Measurements from ENCODE around the gene GFRA4. TPM values are rescaled to one million over a fixed set of nuclear protein-coding genes. Genes with fewer than 3 reads are reported as not detected.
"Not testable (repeated sequence)": the region's sequence is repeated elsewhere in the genome, so short reads cannot be mapped to it uniquely, and the experiment has no call there.

Gene GFRA4
- total RNA-seq, 1 donor from 2014 or later, result not detected

DNA sequence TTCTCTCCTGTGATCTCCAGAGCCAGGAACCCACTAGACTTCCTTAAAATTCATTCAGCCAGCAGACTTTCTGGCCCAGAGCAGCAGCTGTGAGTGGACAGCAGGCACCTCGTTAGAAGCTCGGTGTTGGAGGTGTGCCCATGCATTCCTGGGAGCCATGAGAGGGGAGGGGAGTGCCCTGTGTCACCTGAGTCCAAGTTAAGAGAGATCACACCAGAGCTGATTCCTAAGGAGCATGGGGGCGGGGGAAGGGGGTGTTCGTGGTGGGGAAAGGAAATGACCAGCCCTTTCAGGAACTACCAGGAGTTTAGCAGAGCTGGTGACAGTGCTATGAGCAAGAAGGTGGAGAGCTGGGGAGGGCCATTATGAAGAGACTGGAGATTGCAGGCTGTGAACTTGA, 46.9 kb downstream of the GFRA4 start:
- peak; percentile 61 for DNase-seq (ENCODE audit: low read depth)

DNA sequence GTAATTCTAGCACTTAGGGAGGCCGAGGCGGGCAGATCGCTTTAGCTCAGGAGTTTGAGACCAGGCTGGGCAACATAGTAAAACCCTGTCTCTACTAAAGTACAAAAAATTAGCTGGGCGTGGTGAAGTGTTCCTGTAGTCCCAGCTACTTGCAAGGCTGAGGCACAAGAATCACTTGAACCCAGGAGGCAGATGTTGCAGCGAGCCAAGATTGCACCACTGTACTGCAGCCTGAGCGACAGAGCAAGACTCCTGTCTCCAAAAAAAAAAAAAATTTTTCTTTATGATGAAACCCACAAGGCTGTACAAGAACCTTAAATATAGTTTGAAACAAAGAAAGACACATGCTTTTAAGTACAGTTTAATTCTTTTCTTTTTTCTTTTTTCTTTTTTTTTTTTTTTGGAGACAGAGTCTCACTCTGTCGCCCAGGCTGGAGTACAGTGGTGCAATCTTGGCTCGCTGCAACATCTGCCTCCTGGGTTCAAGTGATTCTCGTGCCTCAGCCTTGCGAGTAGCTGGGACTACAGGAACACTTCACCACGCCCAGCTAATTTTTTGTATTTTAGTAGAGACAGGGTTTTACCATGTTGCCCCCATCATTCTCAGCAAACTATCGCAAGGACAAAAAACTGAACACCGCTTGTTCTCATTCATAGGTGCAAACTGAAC, 47.9 kb downstream of the GFRA4 start:
- DNase-seq (ENCODE audit: low read depth), result not testable (repeated sequence)

DNA sequence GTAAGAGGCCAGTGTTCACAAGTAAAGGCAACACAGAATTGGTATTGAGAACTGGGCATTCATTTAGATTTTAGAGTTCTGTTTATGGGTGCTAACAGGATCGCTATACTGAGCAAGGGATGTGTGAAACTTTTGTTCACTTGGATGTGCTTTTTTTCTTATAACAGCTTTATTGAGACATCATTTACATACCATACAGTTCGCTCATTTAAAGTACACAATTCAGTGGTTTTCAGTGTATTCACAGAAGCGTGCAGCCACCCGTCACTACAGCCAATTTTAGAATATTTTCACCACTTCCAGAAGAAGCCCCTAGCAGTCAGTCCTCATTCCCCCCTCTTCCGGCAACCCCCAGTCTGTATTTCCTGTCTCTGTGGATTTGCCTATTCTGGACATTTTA, 48.7 kb downstream of the GFRA4 start:
- DNase-seq (ENCODE audit: low read depth), result no peak

DNA sequence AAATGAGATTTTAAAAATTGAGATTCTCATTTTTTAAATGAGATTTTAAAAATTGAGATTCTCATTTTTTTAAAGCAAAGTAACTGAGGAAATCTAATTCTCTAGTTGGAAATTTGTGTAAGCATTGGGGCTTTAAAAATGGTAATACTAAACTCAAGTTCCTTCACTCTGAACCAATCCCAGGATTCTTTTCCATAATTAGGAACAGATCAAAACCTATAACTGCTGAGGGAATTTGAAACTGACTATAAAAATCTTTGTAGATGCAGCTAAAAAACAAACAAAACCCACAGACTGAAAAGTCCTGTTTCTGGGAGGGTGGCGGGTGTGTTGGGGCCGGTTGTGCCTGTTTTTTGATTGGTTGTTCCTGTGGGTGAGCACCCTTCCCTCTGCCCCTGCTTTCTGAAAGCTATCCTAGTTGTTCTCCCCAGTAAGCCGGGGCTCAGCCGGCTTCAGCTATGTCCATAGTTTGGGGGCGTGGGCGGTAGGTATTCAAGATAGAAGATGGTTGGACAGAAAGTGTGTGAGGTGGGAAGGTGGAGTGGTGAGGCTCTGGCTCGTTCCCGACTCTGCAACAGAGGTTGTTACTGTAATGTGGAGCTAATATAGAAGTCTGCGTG, 49.3 kb downstream of the GFRA4 start:
- DNase-seq (ENCODE audit: low read depth), result no peak

DNA sequence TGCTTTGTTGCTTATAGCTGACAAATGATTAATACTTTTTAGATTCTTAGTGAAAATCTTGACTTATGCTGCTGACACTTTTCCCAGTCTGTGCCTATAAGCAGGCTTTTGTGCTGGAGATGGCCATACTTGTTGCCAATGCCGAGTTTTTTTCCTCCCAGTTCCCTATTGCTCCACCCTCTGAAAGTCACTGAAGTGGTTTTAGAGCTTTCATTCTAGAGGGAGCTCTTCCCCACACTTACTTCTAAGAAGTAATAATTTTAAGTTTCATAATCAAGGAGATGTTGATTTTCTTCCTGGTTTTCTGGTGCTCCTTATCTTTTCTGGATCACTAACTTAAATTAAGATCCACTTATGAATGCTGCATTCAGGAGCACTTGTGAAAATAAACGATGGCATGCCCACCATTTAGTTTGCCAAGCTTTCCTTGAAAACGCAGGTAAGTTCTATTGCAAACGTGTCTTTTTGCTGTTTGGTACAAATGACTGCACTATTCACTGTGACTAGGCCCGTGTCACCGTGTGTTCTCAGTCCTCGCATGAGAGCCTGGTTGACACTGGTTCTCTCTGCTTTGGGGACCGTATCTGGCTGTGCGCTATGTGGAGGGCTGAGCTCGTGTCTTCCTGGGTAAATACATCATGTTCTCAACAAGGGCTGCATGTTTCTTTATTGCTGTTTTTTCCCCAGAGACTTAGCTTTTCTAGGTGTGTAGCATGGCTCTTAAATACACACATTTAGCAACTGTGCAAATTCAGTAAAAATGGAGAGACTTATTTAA, 50.2 kb downstream of the GFRA4 start:
- no peak for DNase-seq (ENCODE audit: low read depth)

DNA sequence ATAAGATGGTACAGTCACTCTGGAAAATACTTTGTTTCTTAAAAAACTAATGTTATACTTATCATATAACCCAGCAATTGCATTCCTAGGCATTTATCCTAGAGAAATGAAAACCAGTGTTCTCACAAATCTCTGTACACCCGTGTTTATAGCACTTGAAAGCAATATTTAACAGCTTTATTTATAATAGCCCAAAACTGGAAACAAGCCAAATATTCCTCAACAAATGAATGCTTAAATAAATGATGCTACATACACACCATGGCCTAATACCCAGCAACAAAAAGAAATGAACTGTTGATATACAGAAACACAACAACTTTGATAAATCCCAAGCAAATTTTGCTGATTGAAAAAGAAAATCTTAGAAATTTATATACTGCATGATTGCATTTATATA, 51.3 kb downstream of the GFRA4 start:
- no peak for DNase-seq (ENCODE audit: low read depth)

Other genes starting within 250 kb of the GFRA4 start
- gene ATRN, start 192.4 kb downstream of the GFRA4 start, total RNA-seq, result 31.4 and 66.1 TPM in 2 replicates
- gene ADAM33, start 18.6 kb upstream of the GFRA4 start, total RNA-seq, result 0.10 TPM in 1 of 2 replicates, not detected in the other
- gene SIGLEC1, start 49.2 kb upstream of the GFRA4 start, total RNA-seq, result not detected in 2 replicates
- 0.17 TPM in 1 of 2 replicates, not detected in the other for gene HSPA12B, start 69.3 kb upstream of the GFRA4 start, total RNA-seq
- gene ADISSP, start 104.4 kb upstream of the GFRA4 start, total RNA-seq, result 9.9 and 20.0 TPM in 2 replicates
- 1.2 TPM in 1 of 2 replicates, not detected in the other for gene SPEF1, start 118.0 kb upstream of the GFRA4 start, total RNA-seq
- 72.6 and 80.4 TPM in 2 replicates for gene CENPB, start 123.3 kb upstream of the GFRA4 start, total RNA-seq
- 7.3 and 13.0 TPM in 2 replicates for gene CDC25B, start 132.9 kb upstream of the GFRA4 start, total RNA-seq
- 20.1 and 21.1 TPM in 2 replicates for gene AP5S1, start 157.1 kb upstream of the GFRA4 start, total RNA-seq
- gene MAVS, start 183.4 kb upstream of the GFRA4 start, total RNA-seq, result 18.9 and 50.9 TPM in 2 replicates
- 68.4 and 74.8 TPM in 2 replicates for gene PANK2, start 226.0 kb upstream of the GFRA4 start, total RNA-seq